Activated naive CD8-positive, alpha-beta T cell treated with anti-CD3 and anti-CD28 coated beads for 36 hours (primary cell): ENCODE measurements around the gene GON4L. TPM values are rescaled to one million over a fixed set of nuclear protein-coding genes. Genes with fewer than 3 reads are reported as not detected.
"Not testable (repeated sequence)": the region's sequence is repeated elsewhere in the genome, so short reads cannot be mapped to it uniquely, and the experiment has no call there.

Experiments used
- DNase-seq: peaks from one replicate; pipeline ENCODE4 v3.0.0; 2021
- H3K27ac Mint-ChIP-seq: one replicate; pipeline ENCODE4 v1.8.0; 2022; ENCODE audit warnings: mild to moderate bottlenecking, moderate library complexity, mixed read lengths
- H3K27me3 Mint-ChIP-seq: one replicate; pipeline ENCODE4 v1.8.0; 2022; ENCODE audit warnings: mild to moderate bottlenecking, mixed read lengths
- H3K36me3 Mint-ChIP-seq: one replicate; pipeline ENCODE4 v1.8.0; 2021; ENCODE audit warnings: mild to moderate bottlenecking, mixed read lengths
- H3K4me1 Mint-ChIP-seq: one replicate; pipeline ENCODE4 v1.8.0; 2021; ENCODE audit warnings: mixed read lengths
- H3K4me3 Mint-ChIP-seq: one replicate; pipeline ENCODE4 v1.8.0; 2022; ENCODE audit warnings: mild to moderate bottlenecking, moderate library complexity, mixed read lengths
- H3K9me3 Mint-ChIP-seq: one replicate; pipeline ENCODE4 v1.8.0; 2022; ENCODE audit warnings: mixed read lengths
- total RNA-seq, 2 experiments: library from RNA; stranded (reverse); gene quantifications; one replicate each; pipeline ENCODE4 v1.2.3, GENCODE V29; 2021

GON4L gene
- total RNA-seq, 2 experiments from 2014 or later: 39.3 to 41.1 TPM

DNA sequence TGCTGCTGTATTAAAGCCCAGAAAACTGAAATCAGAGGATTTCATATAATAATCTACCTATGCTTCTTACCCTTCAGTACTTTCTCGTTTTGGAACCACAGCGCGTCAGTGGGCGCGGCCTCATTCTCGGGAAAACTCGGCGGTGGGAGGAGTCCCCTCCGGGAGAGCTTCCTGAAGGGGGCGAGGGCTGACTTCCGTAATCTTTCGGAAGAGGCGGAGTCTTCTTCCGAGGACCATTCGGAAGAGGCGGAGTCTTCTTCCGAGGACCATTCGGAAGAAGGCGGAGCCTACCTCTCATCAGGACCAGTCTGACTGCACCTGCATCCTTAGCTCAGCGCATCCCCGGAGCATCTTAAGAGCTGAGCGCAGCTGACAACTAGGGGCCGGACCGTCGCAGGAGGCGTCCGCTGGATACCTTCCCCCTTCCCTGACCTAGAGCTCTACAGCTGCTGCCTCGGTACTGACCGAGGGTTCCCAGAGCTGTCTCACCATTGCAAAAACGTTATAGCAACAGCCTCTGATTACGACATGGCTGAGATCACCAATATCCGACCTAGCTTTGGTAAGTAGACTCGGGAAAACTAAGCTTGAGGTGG is 2.3 kb upstream of the GON4L start, which contains the start of gene SYT11:
SYT11 (plus strand) TSS at position 334 of the 596 bp plus-strand sequence; CDS start at position 529, 195 bp downstream.
- H3K36me3 Mint-ChIP-seq: peaks cover 4% of the 10 kb centered on the region
- DNase-seq: peak; percentile 92
- H3K27me3 Mint-ChIP-seq: peaks cover 30% of the 10 kb centered on the region

DNA sequence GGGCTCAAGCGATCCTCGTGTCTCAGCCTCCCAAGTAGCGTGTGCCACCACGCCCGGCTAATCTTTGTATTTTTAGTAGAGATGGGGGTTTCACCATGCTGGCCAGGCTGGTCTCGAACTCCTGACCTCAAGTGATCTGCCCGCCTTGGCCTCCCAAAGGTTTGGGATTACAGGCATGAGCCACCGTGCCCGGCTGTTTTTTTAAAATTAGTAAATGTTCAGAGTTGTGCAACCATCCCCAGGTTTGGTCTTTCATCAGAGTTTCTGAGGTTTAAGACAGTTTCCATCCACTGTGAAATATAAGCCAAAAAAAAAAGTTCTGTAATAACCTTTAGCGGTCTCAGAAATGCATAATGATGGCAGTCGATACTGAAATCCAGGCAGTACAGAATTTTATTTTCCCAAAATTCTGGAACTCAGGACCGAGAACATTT is 1.8 kb upstream of the GON4L start:
- peak; percentile 41 for DNase-seq
- H3K36me3 Mint-ChIP-seq: peaks cover 4% of the 10 kb centered on the region
- H3K4me1 Mint-ChIP-seq: peaks cover 42% of the 10 kb centered on the region
- no peaks in the 10 kb centered on the region for H3K9me3 Mint-ChIP-seq
- H3K27me3 Mint-ChIP-seq: peaks cover 30% of the 10 kb centered on the region
- peak overlapping the region; percentile 94 for H3K27ac Mint-ChIP-seq
- H3K4me3 Mint-ChIP-seq: peak overlapping the region; percentile 89

More for the DNA sequence above, 2.3 kb upstream of the GON4L start, which contains the start of gene SYT11:
- no peaks in the 10 kb centered on the region for H3K9me3 Mint-ChIP-seq
- peaks cover 42% of the 10 kb centered on the region for H3K4me1 Mint-ChIP-seq
- peak within 1 kb of the TSS; percentile 94 for H3K27ac Mint-ChIP-seq
- H3K4me3 Mint-ChIP-seq: peak within 1 kb of the TSS; percentile 89

DNA sequence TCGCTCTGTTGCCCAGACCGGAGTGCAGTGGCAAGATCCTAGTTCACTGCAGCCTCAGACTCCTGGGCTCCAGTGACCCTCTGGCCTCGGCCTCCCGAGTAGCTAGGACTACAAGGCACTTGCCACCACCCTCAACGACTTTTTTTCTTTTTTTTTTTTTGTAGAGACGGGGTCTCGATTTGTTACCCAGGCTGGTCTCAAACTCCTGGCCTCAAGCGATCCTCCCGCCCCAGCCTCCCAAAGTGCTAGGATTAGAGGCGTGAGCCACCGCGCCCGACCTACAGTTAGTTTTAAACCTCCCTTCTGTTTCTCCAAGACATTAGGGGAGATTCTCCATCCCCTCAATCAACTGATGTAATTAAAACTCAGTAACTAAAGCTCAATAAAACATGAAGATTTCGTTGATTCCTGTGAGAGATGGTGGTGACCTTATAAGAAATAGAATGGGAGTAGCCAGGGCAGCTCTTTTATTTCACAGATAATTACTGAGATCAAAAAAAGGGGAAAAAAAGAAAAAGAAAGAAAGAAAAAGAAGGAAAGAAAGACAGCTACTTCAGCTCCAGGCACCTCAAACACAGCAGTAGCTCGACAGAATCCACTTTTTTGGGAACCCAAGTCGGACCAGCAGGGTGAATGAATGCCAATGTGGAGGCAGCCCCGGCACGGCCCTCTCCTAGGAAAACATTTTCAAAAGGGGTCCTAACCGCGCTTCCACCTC is 598 bp downstream of the GON4L start:
- no peak for DNase-seq
- no peaks in the 10 kb centered on the region for H3K9me3 Mint-ChIP-seq
- H3K36me3 Mint-ChIP-seq: peaks cover 22% of the 10 kb centered on the region
- H3K27me3 Mint-ChIP-seq: peaks cover 19% of the 10 kb centered on the region
- H3K27ac Mint-ChIP-seq: peak overlapping the region; percentile 94
- peak overlapping the region; percentile 99 for H3K4me3 Mint-ChIP-seq
- peaks cover 53% of the 10 kb centered on the region for H3K4me1 Mint-ChIP-seq

DNA sequence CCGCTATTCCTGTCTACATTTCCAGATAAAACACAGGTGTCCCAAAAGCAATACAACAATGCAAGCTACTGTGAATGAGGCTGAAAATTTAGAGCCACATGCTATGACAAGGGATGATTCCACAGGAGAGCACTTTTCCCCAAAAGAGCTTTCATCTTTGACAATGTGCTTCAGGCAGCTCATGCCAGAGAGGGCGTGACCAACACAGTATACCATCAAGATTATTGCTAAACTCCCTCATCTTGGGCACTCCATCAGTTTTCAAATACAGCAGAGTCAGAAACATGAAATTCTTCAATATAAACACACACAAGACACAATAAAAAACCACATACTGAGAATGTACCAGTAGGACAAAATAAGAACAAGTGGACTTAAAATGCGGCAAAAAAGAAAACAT is 6.7 kb downstream of the GON4L start:
- Mint-ChIP-seq H3K4me3 (no peak overlapping the region), H3K36me3 (peaks cover 55% of the 10 kb centered on the region), H3K4me1 (peaks cover 40% of the 10 kb centered on the region), H3K9me3 (no peaks in the 10 kb centered on the region), H3K27me3 (no peaks in the 10 kb centered on the region), H3K27ac (no peak overlapping the region)
- DNase-seq: no peak

DNA sequence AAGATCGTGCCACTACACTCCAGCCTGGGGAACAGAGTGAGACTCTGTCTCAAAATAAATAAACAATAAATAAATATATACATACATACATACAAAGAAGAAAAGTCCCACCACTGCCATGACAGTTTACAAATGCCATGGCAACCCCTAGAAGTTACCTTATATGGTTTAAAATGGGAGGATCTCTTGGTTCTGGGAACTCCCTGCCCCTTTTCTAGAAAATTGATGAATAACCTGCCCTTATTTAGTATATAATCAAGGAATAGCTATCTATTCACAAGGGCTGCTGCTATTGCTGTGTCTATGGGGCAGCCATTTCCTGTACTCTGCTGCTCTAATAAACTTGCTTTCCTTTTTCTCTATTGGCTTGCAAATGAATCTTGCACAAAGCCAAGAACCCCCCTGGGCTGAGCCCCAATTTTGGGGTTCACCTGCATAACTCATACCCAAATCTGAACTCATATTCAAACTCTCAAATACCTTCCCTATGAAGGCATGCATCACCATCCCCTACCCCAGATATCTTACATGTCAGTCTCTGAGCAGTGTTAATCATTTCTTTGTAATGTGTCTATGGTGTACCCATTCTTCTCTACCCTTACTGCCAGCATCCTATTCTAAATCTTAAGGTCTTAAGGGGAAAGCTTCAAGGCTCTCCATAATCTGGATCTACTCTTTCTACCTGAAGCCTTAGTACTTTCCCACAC is 9.0 kb downstream of the GON4L start:
- Mint-ChIP-seq H3K4me1 (peaks cover 43% of the 10 kb centered on the region), H3K9me3 (no peaks in the 10 kb centered on the region)

DNA sequence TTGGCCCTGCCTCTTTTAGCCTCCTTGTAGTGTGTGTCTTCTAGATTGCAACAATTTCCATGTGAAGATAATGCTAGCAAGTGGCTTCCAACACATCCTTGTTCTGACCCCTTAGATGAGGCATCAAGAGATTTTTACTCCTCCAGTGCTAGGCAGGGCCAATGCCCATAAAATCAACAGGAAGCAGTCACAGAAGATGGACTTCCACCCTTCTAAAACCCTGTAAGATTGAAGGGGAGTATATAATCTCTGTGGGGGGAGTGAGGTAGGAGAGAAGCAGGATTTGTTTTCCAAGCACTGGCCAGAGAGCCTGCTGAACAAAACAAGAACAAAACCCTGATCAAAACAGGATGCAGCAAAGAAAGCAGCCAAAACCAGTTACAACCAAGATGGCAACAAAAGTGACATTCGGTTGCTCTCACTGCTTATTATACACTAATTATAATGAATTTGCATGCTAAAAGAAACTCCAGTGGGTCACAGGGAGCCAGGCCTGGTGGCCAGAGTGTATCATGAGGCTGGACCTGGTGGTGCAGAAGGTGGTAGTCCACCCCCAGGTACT is 12.1 kb downstream of the GON4L start:
- H3K4me1 Mint-ChIP-seq: peaks cover 36% of the 10 kb centered on the region
- no peak overlapping the region for H3K4me3 Mint-ChIP-seq
- H3K36me3 Mint-ChIP-seq: peaks cover 44% of the 10 kb centered on the region
- H3K27me3 Mint-ChIP-seq: no peaks in the 10 kb centered on the region
- DNase-seq: no peak
- no peaks in the 10 kb centered on the region for H3K9me3 Mint-ChIP-seq
- H3K27ac Mint-ChIP-seq: peak overlapping the region; percentile 34

More for the DNA sequence above, 9.0 kb downstream of the GON4L start:
- H3K36me3 Mint-ChIP-seq: peaks cover 67% of the 10 kb centered on the region
- H3K27ac Mint-ChIP-seq: peak overlapping the region; percentile 70
- H3K4me3 Mint-ChIP-seq: peak overlapping the region; percentile 9
- DNase-seq: no peak
- no peaks in the 10 kb centered on the region for H3K27me3 Mint-ChIP-seq

DNA sequence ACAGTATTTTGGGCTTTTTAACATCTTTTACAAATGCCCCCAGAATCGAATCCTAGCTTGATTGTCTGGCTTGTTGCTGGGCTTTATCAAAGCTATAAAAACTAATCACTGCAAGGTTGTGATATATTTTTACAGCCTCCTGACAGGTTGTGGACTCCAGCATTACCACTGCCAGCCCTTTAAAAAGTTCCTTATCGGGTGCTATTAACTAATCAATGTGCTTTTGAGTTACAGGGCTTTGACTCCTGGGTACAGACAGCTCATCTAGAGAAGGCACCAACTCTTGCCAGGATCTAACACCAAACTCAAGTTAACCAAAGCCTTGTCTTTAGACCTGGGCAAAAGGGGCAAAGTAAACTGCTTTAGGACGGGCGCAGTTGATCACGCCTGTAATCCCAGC is 16.6 kb downstream of the GON4L start:
- Mint-ChIP-seq H3K27me3 (no peaks in the 10 kb centered on the region), H3K9me3 (no peaks in the 10 kb centered on the region), H3K4me3 (no peak overlapping the region), H3K27ac (no peak overlapping the region), H3K4me1 (peaks cover 19% of the 10 kb centered on the region), H3K36me3 (peaks cover 26% of the 10 kb centered on the region)
- DNase-seq: no peak

DNA sequence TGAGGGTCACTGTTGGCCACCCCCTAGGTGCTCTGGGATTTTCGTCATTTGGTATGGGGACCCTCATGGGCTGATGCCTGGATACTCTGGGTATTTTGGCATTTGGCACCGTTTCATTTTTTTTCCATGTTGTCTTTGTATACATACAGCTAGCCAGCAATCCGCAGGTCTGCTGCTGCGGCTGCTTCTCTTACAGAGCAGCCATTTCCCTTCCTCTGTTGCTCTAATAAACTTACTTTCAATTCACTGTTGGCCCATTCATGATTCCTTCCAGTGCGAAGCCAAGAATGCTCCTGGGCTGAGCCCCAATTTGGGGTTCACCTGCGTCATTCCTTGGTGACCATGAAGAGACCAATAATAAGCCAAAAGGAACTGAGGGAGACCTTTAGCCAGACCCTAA is 21.5 kb downstream of the GON4L start:
- Mint-ChIP-seq H3K27ac (no peak overlapping the region), H3K9me3 (no peaks in the 10 kb centered on the region), H3K36me3 (peaks cover 21% of the 10 kb centered on the region), H3K27me3 (no peaks in the 10 kb centered on the region), H3K4me1 (peaks cover 3% of the 10 kb centered on the region), H3K4me3 (no peak overlapping the region)
- no peak for DNase-seq

DNA sequence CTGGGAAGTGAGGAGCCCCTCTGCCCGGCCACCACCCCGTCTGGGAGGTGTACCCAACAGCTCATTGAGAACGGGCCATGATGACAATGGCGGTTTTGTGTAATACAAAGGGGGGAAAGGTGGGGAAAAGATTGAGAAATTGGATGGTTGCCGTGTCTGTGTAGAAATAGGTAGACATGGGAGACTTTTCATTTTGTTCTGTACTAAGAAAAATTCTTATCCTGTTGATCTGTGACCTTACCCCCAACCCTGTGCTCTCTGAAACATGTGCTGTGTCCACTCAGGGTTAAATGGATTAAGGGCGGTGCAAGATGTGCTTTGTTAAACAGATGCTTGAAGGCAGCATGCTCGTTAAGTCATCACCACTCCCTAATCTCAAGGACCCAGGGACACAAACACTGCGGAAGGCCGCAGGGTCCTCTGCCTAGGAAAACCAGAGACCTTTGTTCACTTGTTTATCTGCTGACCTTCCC is 22.1 kb downstream of the GON4L start:
- H3K27ac Mint-ChIP-seq, H3K4me1 Mint-ChIP-seq, H3K4me3 Mint-ChIP-seq, H3K9me3 Mint-ChIP-seq, H3K27me3 Mint-ChIP-seq, DNase-seq: not testable (repeated sequence)
- H3K36me3 Mint-ChIP-seq: peaks cover 21% of the 10 kb centered on the region

DNA sequence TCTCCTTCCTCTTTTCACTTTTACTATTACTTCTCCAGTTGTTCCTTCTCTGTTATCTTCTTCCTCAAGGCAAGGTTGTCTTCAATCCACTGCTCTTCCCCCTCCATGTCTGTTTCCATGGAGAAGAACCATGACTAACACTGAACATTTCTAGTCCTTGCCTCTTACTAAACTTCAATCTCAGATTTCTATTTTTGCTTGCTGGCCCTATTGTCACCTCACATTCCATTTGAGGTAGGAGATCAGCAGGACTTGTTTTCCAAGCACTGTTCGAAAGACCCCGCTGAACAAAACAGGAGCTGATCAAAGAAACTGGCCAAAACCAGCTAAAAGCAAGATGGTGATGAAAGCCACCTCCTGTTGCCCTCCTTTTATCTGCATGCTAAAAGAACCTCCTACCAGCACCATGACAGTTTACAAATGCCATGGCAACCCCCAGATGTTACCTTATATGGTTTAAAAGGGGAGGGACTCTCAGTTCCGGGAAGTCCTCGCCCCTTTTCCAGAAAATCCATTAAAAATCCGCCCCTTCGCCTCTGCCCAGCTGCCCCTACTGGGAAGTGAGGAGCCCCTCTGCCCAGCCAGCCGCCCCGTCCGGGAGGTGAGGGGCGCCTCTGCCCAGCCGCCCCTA is 22.6 kb downstream of the GON4L start:
- H3K27ac Mint-ChIP-seq: no peak overlapping the region
- H3K9me3 Mint-ChIP-seq: no peaks in the 10 kb centered on the region
- H3K27me3 Mint-ChIP-seq: no peaks in the 10 kb centered on the region
- DNase-seq: no peak
- no peak overlapping the region for H3K4me3 Mint-ChIP-seq
- peaks cover 2% of the 10 kb centered on the region for H3K4me1 Mint-ChIP-seq
- H3K36me3 Mint-ChIP-seq: peaks cover 21% of the 10 kb centered on the region

DNA sequence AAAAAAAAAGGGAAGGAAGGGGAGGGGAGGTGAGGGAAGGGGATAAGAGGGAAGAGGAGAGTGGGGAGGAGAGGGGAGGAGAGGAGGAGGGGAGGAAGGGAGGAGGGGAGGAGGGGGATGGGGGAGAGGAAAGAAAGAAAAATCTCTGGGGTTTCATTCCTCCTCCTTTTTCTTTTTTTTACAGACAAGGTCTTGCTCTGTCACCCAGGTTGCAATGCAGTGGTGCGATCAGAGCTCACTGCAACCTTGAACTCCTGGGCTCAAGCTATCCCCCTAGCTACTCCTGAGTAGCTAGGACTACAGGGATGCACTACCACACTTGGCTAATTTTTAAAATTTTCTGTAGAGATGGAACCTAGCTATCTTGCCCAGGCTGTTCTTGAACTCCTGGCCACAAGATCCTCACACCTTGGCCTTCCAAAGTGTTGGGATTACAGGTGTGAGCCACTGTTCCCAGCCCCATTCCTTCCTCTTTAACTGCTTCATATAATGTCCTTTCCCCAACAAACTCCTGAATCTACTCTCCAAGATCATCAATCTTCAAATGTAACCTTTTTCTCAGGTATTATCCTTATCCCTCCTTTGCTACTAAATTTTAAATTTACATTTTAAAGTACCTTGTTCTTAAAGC is 23.2 kb downstream of the GON4L start:
- Mint-ChIP-seq H3K4me3 (no peak overlapping the region), H3K9me3 (no peaks in the 10 kb centered on the region), H3K4me1 (peaks cover 2% of the 10 kb centered on the region), H3K27me3 (no peaks in the 10 kb centered on the region), H3K36me3 (peaks cover 21% of the 10 kb centered on the region), H3K27ac (no peak overlapping the region)
- DNase-seq: no peak

DNA sequence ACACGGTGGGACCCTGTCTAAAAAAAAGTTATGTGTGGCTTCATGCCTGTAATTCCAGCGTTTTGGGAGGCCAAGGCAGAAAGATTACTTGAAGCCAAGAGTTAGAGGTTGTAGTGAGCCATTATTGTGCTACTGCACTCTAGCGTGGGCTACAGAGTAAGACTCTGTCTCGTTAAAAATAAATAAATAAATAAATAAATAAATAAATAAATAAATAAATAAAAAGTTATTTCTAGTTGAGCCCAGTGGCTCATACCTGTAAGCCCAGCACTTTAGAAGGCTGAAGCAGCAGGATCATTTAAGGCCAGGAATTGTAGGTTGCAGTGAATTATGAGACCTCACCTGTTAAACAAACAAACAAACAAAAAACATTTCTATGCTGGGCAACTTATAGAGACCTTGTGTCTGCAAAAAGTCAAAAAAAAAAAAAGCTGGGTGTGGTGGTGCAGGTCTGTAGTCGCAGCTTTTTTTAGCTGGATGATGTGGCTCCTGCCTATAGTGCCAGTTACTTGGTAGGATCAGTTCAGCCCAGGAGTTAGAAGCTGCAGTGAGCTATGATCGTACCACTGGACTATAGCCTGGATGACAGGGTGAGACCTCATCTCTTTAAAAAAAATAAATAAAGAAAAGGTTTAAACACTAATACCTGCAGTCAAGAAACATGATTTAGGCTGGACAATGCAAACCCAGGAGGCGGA is 25.6 kb downstream of the GON4L start:
- H3K9me3 Mint-ChIP-seq: no peaks in the 10 kb centered on the region
- H3K27ac Mint-ChIP-seq: no peak overlapping the region
- H3K4me3 Mint-ChIP-seq: no peak overlapping the region

DNA sequence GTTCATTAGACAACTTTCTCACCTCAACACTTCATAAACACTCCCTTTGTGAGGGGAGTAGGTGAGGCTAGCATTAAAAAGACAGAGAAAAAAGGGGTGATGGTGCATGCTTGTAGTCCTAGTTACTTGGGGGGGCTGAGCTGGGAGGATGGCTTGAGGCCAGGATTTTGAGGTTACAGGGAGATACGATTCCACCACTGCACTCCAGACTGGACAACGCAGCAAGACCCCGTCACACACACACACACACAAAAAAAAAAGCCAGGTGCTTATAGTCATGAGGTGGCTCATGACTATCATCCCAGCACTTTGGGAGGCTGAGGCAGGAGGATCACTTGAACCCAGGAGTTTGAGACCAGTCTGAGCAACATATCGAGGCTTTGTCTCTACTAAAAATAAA is 29.6 kb downstream of the GON4L start:
- H3K9me3 Mint-ChIP-seq: no peaks in the 10 kb centered on the region
- H3K27ac Mint-ChIP-seq: no peak overlapping the region
- H3K36me3 Mint-ChIP-seq: peaks cover 11% of the 10 kb centered on the region
- no peak overlapping the region for H3K4me3 Mint-ChIP-seq
- no peaks in the 10 kb centered on the region for H3K27me3 Mint-ChIP-seq
- DNase-seq: no peak
- no peaks in the 10 kb centered on the region for H3K4me1 Mint-ChIP-seq

More for the DNA sequence above, 25.6 kb downstream of the GON4L start:
- Mint-ChIP-seq H3K36me3 (peaks cover 23% of the 10 kb centered on the region), H3K4me1 (peaks cover 2% of the 10 kb centered on the region), H3K27me3 (no peaks in the 10 kb centered on the region)
- DNase-seq: no peak

DNA sequence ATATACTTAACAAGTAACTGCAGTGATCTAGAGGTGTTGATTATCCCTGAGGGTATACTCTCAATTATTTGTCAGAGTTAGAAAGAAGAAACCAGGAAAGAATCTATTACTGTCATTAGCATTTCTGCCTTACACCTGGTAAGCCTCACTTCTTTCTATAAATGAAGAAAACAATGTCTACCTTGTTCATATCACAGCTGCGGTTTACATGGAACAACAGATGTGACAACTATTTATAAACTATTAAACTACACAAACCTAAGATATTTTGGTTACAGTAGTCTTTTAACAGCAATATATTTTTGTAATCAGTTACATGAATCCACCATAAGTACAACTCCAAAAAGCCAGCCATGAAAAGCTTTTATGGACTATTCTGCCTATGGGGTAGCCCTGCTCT is 40.7 kb downstream of the GON4L start:
- Mint-ChIP-seq H3K4me3 (no peak overlapping the region), H3K9me3 (no peaks in the 10 kb centered on the region), H3K36me3 (peaks cover 16% of the 10 kb centered on the region), H3K27me3 (no peaks in the 10 kb centered on the region), H3K27ac (no peak overlapping the region), H3K4me1 (peaks cover 4% of the 10 kb centered on the region)
- no peak for DNase-seq
